Stomach (tissue), 4 donors: ENCODE measurements around the gene NRROS.

Experiments used
- CTCF ChIP-seq, 7 experiments: fragments of 450-650 bp in 4 of 7; fragments of 200-600 bp in 3 of 7; sonication (generic) in 3 of 7; IDR thresholded peaks; one replicate each; pipeline ENCODE4 v1.5.1; 2016 to 2019; ENCODE audit warnings: antibody characterized with exemption in 7 of 7, control low read depth in 2 of 7, mild to moderate bottlenecking in 1 of 7
- EP300 ChIP-seq: sonication (generic); formaldehyde crosslinking; IDR thresholded peaks from one replicate; pipeline ENCODE4 v1.6.1; 2017; ENCODE audit warnings: antibody characterized with exemption
- POLR2A ChIP-seq, 4 donors: fragments of 450-650 bp; IDR thresholded peaks; one replicate each; pipeline ENCODE4 v1.6.1; 2016; ENCODE audit warnings: antibody characterized with exemption in 4 of 4, control low read depth in 2 of 4, mild to moderate bottlenecking in 1 of 4, moderate library complexity in 1 of 4
- POLR2AphosphoS5 ChIP-seq, 3 donors: sonication (generic); formaldehyde crosslinking; IDR thresholded peaks; one replicate each; pipeline ENCODE4 v1.6.1; 2016; ENCODE audit warnings: antibody characterized with exemption in 3 of 3

- no peak for TF ChIP-seq EP300
- no peak for TF ChIP-seq POLR2AphosphoS5 (IDR thresholded peaks at IDR 0.05)
- TF ChIP-seq CTCF (IDR thresholded peaks at IDR 0.05) = no peak
- no peak for TF ChIP-seq POLR2A (IDR thresholded peaks at IDR 0.05)
These were observed 13.7 kb downstream of the NRROS start for GRCh38 chr3:196652961-196653795.
